ENCODE data around the gene RPA3.

RPA3 gene

DNA sequence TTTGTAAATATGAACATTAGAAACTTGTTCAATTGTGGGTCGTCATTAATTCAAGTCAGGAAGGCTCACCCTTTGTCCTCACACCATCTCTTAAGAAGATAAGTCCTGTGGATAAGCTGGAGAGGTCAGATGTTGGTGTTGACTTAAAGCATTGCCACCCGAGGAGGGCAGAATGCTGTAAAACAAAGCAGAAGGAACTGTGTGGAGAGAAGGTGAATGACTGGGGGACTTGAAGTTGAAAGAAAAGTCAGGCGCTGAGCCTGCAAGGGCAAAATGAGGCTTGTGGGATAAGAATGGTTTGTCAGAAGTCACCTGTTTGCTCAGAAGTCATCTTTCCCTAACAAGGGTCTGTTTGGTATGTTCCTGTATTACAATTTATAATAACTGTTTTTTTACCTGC lies 9.1 kb downstream of the RPA3 start:
- no peak overlapping the region for H3K27ac ChIP-seq

GRCh38 chr7:7707806-7708205 lies 10.6 kb downstream of the RPA3 start:
- H3K27ac ChIP-seq: no peak overlapping the region

More for the DNA sequence above, 9.1 kb downstream of the RPA3 start:
- TF ChIP-seq, protein P1, sequence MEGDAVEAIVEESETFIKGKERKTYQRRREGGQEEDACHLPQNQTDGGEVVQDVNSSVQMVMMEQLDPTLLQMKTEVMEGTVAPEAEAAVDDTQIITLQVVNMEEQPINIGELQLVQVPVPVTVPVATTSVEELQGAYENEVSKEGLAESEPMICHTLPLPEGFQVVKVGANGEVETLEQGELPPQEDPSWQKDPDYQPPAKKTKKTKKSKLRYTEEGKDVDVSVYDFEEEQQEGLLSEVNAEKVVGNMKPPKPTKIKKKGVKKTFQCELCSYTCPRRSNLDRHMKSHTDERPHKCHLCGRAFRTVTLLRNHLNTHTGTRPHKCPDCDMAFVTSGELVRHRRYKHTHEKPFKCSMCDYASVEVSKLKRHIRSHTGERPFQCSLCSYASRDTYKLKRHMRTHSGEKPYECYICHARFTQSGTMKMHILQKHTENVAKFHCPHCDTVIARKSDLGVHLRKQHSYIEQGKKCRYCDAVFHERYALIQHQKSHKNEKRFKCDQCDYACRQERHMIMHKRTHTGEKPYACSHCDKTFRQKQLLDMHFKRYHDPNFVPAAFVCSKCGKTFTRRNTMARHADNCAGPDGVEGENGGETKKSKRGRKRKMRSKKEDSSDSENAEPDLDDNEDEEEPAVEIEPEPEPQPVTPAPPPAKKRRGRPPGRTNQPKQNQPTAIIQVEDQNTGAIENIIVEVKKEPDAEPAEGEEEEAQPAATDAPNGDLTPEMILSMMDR (conservative IDR thresholded peaks at IDR 0.05): no peak
- no peak for TF ChIP-seq ZFX (IDR thresholded peaks at IDR 0.05)

DNA sequence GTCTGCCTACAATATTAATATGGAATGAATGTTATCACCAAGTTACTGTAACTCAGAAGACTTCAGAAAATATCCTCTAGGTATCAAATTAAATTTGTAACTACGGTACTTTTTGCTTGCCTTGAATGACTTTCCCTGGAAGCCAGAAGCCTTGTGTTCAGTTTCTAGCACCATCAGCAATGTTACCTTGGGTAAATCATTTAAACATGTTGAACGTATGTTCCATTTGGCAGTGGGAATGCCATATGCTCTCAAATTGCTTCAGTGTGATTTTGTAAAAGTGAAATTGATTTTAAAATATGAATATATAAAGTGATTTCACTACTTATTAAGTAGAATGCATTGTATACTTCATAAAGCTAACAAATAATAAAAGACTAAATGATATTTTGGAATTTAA lies 11.2 kb downstream of the RPA3 start:
- no peak for TF ChIP-seq ZFX (IDR thresholded peaks at IDR 0.05)
- TF ChIP-seq, protein P1 (conservative IDR thresholded peaks at IDR 0.05): no peak
- no peak overlapping the region for H3K27ac ChIP-seq

More at GRCh38 chr7:7707806-7708205, 10.6 kb downstream of the RPA3 start:
- no peak for TF ChIP-seq ZFX (IDR thresholded peaks at IDR 0.05)
- TF ChIP-seq, protein P1 (conservative IDR thresholded peaks at IDR 0.05): no peak

DNA sequence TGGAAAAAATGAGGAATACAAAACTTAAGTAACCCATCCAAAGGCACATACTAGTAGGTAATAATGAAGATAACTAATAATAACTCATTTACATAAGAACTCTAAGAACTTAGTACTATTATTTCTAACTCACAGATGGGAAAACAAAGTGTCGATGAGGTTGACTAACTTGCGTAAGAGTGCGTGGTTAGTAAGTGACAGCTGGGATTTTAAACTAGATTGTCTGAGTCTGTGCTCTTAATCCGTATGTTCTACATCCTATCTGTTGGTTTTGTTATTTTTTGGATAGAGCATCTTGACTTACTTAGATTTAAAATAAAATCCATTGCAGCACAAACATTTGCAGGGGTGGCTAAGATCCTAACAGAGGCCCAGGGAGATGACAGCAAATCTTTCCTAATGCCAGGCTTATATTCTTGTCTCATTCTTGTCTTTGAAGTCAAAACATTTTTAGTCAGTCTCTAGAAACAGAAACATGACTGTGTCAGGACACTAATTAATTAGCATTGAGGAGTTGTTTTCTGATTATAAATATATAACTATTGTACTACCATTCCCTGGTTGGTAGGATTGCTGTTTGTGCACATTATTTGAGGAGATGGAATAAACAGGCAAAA lies 11.7 kb downstream of the RPA3 start:
- TF ChIP-seq, protein P1 (conservative IDR thresholded peaks at IDR 0.05): no peak
- TF ChIP-seq ZFX (IDR thresholded peaks at IDR 0.05): no peak

DNA sequence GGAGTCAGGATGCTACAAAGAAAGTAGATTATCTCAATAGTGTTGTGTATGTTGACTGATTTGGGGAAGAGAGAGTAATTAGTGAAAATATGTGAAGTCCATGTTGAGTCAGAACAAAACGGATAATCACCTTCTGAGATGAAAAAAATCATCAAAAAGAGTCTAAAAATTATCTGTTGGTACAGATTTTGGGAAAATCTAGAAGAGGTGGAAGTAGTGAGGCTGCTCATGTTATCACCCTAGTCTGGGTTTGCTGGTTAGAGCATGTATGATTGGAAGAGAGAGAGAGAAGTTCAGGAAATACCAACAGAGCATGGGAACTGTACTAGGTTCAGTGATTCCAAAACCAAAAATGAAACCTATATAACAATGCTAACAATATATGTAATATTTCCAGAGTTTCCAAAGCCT lies 12.3 kb downstream of the RPA3 start:
- TF ChIP-seq ZFX (IDR thresholded peaks at IDR 0.05): no peak
- TF ChIP-seq, protein P1 (conservative IDR thresholded peaks at IDR 0.05): no peak
- H3K27ac ChIP-seq: no peak overlapping the region

More for the DNA sequence above, 11.7 kb downstream of the RPA3 start:
- H3K27ac ChIP-seq: no peak overlapping the region

GRCh38 chr7:7705318-7705717 lies 13.1 kb downstream of the RPA3 start:
- TF ChIP-seq, protein P1 (conservative IDR thresholded peaks at IDR 0.05): no peak
- TF ChIP-seq ZFX (IDR thresholded peaks at IDR 0.05): no peak
- no peak overlapping the region for H3K27ac ChIP-seq

- no peak overlapping the region for H3K27ac ChIP-seq
- TF ChIP-seq, protein P1 (conservative IDR thresholded peaks at IDR 0.05): no peak
- TF ChIP-seq ZFX (IDR thresholded peaks at IDR 0.05): no peak
These were observed 13.5 kb downstream of the RPA3 start for GRCh38 chr7:7704867-7705266.
